Aortic smooth muscle cell (primary cell): Measurements from ENCODE around the gene PCDH1. TPM values are rescaled to one million over a fixed set of nuclear protein-coding genes. Genes with fewer than 3 reads are reported as not detected.

Experiments
- total RNA-seq: library from RNA; depleted of rRNA; stranded (reverse); fragments of >200 nt; gene quantifications from 2 replicates; pipeline ENCODE4 v1.2.3, GENCODE V29; 2014

Gene PCDH1
- total RNA-seq: 5.7 and 7.0 TPM in 2 replicates

GRCh38 chr5:141878186-141878710 is at the start of gene PCDH1:
Gene PCDH1, minus strand, starts transcription at chr5:141878410. Its CDS starts 148 bp downstream, at chr5:141878262.

GRCh38 chr5:141923448-141924313 is 45.5 kb upstream of the PCDH1 start, which contains the start of gene DELE1:
Gene DELE1, plus strand, starts transcription at chr5:141923871. Its CDS starts 71 bp downstream, at chr5:141923942.

Other genes starting within 250 kb of the PCDH1 start
- gene HDAC3, start 241.6 kb downstream of the PCDH1 start, total RNA-seq: 52.8 and 60.9 TPM in 2 replicates
- gene RELL2, start 241.4 kb downstream of the PCDH1 start, total RNA-seq: 1.5 TPM in 2 replicates
- gene FCHSD1, start 227.0 kb downstream of the PCDH1 start, total RNA-seq: 21.0 and 25.1 TPM in 2 replicates
- gene ARAP3, start 196.2 kb downstream of the PCDH1 start, total RNA-seq: 3.0 and 3.9 TPM in 2 replicates
- gene DELE1, start 45.5 kb upstream of the PCDH1 start, total RNA-seq: 37.4 and 47.0 TPM in 2 replicates
- gene PCDH12, start 79.8 kb upstream of the PCDH1 start, total RNA-seq: 1.7 and 3.6 TPM in 2 replicates
- 76.2 and 91.0 TPM in 2 replicates for gene RNF14, start 90.7 kb upstream of the PCDH1 start, total RNA-seq
- gene GNPDA1, start 134.6 kb upstream of the PCDH1 start, total RNA-seq: 32.6 and 47.2 TPM in 2 replicates
- 55.8 and 59.3 TPM in 2 replicates for gene NDFIP1, start 230.4 kb upstream of the PCDH1 start, total RNA-seq